Activated CD4-positive, alpha-beta T cell treated with anti-CD3 and anti-CD28 coated beads, Interleukin-2, amount 50 U/mL, for 16 hours (primary cell): ENCODE measurements around the gene PPEF1.
"Not testable (repeated sequence)": the region's sequence is repeated elsewhere in the genome, so short reads cannot be mapped to it uniquely, and the experiment has no call there.

ENCODE experiments used
- DNase-seq: peaks from one replicate; pipeline ENCODE4 v3.0.0-alpha.2; 2020

PPEF1 gene

GRCh38 chrX:18799911-18800310, 92.5 kb downstream of the PPEF1 start:
- no peak for DNase-seq

- DNase-seq: no peak
Measured at GRCh38 chrX:18809641-18810040, 102.2 kb downstream of the PPEF1 start.

DNA sequence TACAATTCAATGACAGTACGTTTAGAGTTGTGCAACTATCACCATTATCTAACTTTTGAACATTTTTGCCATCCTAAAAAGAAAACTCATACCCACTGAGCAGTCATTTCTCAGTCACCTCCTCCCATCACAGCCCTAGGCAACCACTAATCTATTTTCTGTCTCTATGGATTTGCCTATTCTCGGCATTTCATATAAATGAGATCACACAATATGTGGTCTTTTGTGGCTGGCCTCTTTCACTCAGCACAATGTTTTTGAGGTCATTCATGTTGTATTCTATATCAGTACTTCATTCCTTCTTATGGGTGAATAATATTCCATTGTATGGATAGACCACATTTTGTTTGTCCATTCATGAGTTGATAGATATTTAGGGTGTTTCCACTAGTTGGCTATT, 103.0 kb downstream of the PPEF1 start:
- no peak for DNase-seq

- no peak for DNase-seq
Measured at GRCh38 chrX:18825375-18825774, 117.9 kb downstream of the PPEF1 start.

DNA sequence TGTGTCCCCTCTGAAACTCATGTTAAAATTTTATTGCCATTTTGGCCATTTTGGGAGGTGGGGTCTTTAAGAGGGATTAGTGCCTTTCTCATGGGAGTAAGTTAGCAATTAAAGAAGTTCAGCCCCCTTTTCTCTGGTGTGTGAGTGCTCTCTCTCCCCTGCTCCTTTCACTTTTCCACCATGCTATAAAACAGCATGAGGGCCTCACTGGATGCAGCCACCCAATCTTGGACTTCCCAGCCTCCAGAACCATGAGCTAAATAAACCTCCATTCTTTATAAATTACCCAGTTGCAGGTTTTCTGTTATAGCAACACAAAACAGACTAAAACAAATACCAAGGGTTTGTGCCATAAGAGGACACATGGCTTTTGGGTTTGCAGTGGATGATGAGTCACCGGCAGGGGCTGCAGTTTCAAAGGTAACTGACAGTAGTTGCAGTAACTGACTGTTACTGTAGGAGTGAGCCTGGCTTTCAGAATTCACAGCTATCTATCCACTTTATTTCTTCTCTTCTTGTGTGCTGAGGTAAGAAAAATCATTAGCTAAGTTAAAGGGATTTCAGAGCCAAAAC, 121.5 kb downstream of the PPEF1 start:
- DNase-seq: peak; percentile 9

- DNase-seq: no peak
Measured at GRCh38 chrX:18833071-18833731, 125.8 kb downstream of the PPEF1 start.

DNA sequence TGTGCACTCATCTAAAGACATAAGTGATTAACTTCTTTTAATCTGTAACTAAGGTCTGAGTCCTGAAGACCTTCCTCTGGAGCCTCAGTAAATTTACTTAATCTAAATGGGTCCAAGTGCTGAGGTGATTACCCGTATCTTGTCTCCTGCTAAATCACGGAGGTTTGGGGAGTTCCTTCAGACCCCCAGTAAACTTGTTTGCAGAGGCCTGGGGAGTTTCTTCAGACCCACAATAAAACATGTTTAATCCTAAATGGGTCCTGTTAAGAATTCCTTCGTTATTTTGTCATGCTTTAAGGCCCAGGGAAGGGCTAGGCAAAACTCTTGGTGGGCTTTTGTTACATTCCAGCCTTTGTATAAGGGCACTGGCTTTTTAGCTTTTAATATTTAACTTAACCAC, 140.5 kb downstream of the PPEF1 start:
- DNase-seq: not testable (repeated sequence)

- DNase-seq: no peak
Measured at GRCh38 chrX:18855919-18856644, 148.6 kb downstream of the PPEF1 start.

GRCh38 chrX:18856645-18856997, 149.2 kb downstream of the PPEF1 start:
- no peak for DNase-seq

DNA sequence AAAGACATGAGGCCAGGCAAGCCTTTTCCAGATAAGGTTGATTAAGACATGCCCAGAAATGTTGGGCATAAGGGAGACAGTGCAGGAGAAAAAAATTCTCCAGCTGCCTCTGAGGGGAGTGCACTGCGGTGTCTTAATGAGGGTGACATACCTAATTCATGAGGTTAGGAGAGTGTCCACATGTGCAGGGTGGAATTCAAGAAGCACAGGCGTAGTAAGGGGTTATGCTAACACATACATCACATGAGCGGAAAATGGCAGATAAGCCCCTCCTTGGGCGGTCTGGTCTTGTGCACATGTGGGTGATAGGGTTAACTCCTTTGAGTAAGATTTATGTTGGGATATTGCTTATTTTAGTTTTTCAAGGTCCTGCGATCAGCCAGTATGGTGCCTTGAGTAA, 154.1 kb downstream of the PPEF1 start:
- DNase-seq: no peak

DNA sequence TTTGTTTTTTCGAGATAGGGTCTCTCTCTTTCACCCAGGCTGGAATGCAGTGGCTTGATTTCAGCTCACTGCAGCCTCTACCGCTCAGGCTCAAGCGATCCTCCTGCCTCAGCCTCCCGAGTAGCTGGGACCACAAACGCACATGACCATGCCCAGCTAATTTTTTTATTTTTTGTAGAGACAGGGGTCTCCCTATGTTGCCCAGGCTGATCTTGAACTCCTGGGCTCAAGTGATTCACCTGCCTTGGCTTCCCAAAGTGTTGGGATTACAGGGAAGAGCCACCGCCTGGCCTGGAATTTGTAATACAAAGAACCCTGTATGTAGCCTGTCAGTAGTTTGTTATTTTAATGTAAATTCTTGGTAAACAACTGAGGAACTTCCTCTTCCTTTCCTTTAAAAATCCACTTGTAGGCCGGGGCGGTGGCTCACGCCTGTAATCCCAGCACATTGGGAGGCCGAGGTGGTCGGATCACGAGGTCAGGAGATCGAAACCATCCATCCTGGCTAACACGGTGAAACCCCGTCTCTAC, 157.0 kb downstream of the PPEF1 start:
- DNase-seq: no peak

GRCh38 chrX:18871161-18871890, 163.9 kb downstream of the PPEF1 start:
- no peak for DNase-seq

DNA sequence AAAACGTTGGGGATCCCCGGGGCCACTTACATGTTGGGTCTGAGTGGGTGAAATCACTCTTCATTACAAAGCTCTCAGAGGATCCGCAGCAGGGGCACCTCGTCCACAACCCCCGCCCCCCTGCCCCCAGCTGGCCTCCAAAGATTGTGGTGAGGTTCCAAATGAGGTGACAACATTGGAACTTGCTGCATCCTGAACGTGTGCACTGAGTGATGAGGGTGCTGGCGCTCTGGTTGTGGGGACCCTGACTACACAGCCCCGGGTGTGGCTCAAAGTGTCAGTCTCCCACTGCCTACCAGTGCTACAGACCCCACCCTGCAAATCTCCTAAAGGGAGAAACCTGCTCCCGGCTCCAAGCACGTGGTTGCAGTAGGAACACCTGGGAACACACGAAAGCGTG, 164.5 kb downstream of the PPEF1 start:
- DNase-seq: no peak

DNA sequence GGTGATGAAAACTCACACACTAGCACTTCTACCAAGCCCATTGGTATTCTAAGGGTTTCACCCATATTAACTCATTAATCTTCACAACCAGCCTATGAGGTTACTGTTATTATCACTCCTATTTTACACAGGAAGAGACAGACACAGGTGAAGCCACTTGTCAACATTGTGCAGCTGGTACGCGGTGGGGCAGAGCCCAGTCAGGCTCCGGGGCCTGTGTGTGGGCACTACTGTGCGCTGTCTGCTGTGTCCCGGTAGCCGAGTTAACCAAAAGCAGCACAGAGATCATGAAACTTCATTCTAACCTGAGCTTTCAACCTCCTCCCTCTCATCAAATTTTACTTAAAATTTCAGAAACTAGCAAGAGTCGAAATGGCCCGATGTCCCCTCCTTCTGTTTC, 165.2 kb downstream of the PPEF1 start:
- DNase-seq: no peak

DNA sequence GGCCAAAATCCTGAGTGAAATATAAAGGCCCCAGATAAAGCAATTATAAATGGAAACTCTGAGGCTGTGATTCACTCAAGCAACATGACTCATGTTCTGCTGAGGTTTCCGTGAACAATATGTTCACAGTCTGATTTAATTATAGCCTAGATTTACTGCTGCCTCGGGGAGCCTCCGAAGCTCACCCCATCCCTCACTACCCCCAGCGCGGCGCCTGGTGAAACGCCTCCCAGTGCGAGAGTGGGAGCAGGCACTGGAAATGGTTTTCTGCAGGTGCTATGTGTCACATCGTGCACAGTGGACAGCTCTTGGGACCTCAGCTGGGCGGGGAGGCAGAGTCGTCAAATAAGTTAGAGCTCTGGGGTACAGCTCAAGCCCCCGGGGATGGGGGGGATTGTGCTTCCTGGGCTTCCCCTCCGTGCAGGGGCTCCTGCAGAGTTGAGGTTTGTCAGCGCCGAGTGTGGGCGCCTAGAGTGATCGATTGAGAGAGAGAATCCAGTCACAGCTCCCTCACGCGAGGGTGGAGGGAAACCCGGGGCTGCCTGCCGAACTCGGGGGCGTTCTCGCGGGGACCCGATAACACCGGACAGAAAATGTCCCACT, 165.8 kb downstream of the PPEF1 start:
- peak; percentile 22 for DNase-seq

GRCh38 chrX:18873836-18874235, 166.4 kb downstream of the PPEF1 start:
- no peak for DNase-seq

- no peak for DNase-seq
Measured at GRCh38 chrX:18874560-18875255, 167.3 kb downstream of the PPEF1 start.

DNA sequence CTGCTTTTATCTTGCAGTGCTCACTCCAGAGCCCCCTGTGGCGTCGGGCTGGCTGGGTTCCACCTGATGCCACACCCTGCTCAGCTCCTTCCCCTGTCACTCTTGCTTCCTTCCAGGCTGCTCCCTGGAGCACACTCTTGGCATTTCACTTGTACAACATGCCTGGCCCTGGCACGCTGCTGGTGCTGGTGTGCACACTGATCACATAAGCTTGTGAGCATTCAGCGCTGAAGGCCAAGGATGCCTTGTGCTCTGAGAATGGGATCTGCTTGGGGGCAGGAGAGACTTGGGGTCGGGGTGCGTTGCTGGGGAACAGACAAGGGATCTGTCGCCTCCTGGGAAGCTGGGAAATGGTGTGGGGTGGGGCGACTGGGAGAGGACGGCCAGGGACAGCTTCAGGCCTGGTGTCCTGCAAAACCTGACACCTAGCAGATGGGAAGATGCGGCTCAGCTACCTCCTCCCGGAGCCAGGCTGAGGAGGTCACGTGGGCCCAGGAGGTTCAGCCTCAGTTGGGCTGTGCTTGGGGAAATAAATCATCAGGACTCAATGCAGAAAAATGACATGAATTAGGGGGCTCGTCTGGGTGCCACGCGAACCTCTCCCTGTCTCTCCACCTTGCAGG, 167.9 kb downstream of the PPEF1 start:
- DNase-seq: no peak

GRCh38 chrX:18877469-18877868, 170.0 kb downstream of the PPEF1 start:
- no peak for DNase-seq
